Renal cortical epithelial cell (primary cell): Measurements from ENCODE around the gene ERC1. TPM values are rescaled to one million over a fixed set of nuclear protein-coding genes. Genes with fewer than 3 reads are reported as not detected.
"Not testable (repeated sequence)": the region's sequence is repeated elsewhere in the genome, so short reads cannot be mapped to it uniquely, and the experiment has no call there.

Experiments used
- DNase-seq: peaks from one replicate; pipeline ENCODE4 v3.0.0-alpha.2; 2011; ENCODE audit warnings: low read depth
- total RNA-seq: library from RNA; depleted of rRNA; stranded (reverse); fragments of >200 nt; gene quantifications from 2 replicates; pipeline ENCODE4 v1.2.3, GENCODE V29; 2014

Gene ERC1
- total RNA-seq, 1 donor from 2014 or later = 79.3 TPM

- no peak for DNase-seq
Observed at GRCh38 chr12:1220127-1221092, 229.4 kb downstream of the ERC1 start.

GRCh38 chr12:1222858-1223639, 232.0 kb downstream of the ERC1 start:
- no peak for DNase-seq

- DNase-seq = no peak
Observed at GRCh38 chr12:1226951-1227350, 235.9 kb downstream of the ERC1 start.

GRCh38 chr12:1234073-1234472, 243.1 kb downstream of the ERC1 start:
- DNase-seq = peak; percentile 1

- DNase-seq = no peak
Observed at GRCh38 chr12:1246637-1247036, 255.6 kb downstream of the ERC1 start.

- no peak for DNase-seq
Observed at GRCh38 chr12:1250641-1251040, 259.6 kb downstream of the ERC1 start.

- DNase-seq = no peak
Observed at GRCh38 chr12:1252758-1253157, 261.7 kb downstream of the ERC1 start.

GRCh38 chr12:1255125-1255524, 264.1 kb downstream of the ERC1 start:
- not testable (repeated sequence) for DNase-seq

GRCh38 chr12:1255854-1256253, 264.8 kb downstream of the ERC1 start:
- not testable (repeated sequence) for DNase-seq

- DNase-seq = no peak
Observed at GRCh38 chr12:1256285-1256684, 265.3 kb downstream of the ERC1 start.

- DNase-seq = no peak
Observed at GRCh38 chr12:1256991-1257390, 266.0 kb downstream of the ERC1 start.

- no peak for DNase-seq
Observed at GRCh38 chr12:1262011-1262410, 271.0 kb downstream of the ERC1 start.

- DNase-seq = no peak
Observed at GRCh38 chr12:1267243-1267642, 276.2 kb downstream of the ERC1 start.

GRCh38 chr12:1272142-1272541, 281.1 kb downstream of the ERC1 start:
- no peak for DNase-seq

- no peak for DNase-seq
Observed at GRCh38 chr12:1273051-1273450, 282.0 kb downstream of the ERC1 start.

GRCh38 chr12:1277905-1278304, 286.9 kb downstream of the ERC1 start:
- DNase-seq = no peak

GRCh38 chr12:1279050-1279449, 288.0 kb downstream of the ERC1 start:
- no peak for DNase-seq

- no peak for DNase-seq
Observed at GRCh38 chr12:1280059-1280458, 289.0 kb downstream of the ERC1 start.

- no peak for DNase-seq
Observed at GRCh38 chr12:1281683-1282366, 290.8 kb downstream of the ERC1 start.

GRCh38 chr12:1282670-1283315, 291.8 kb downstream of the ERC1 start:
- DNase-seq = no peak

GRCh38 chr12:1283316-1283715, 292.3 kb downstream of the ERC1 start:
- no peak for DNase-seq

- DNase-seq = no peak
Observed at GRCh38 chr12:1284611-1285010, 293.6 kb downstream of the ERC1 start.
